A549 (cell line): ENCODE measurements around the gene RAP2A. TPM values are rescaled to one million over a fixed set of nuclear protein-coding genes. Genes with fewer than 3 reads are reported as not detected.

Source experiments
- ATAC-seq, 2 experiments: fragments of 200-7000 bp in 1 of 2; fragments of >200 bp in 1 of 2; cut with Nextera tagmentation in 1 of 2; cut with Tn5 transposase in 1 of 2; 3 replicates each; pipeline versions ENCODE4 v1.8.0 to v1.9.1; 2018 to 2020; ENCODE audit warnings: mild to moderate bottlenecking in 1 of 2, moderate library complexity in 1 of 2
- CTCF ChIA-PET: fragments of 300-600 bp; sonication (Branson Sonifier 250); formaldehyde crosslinking; extraction: SDS; loops from one replicate; lab custom pipeline; 2021; ENCODE audit warnings: antibody characterized with exemption, inconsistent platforms; lab: Yijun Ruan, JAX
- POLR2A ChIA-PET: fragments of 350-600 bp; formaldehyde crosslinking; extraction: SDS; loops from one replicate; lab custom pipeline; 2021; ENCODE audit warnings: antibody characterized with exemption, inconsistent platforms; lab: Yijun Ruan, JAX
- DNase-seq, 2 experiments: peaks; one replicate each; pipeline versions ENCODE4 v3.0.0 to v3.0.0-alpha.2; 2011 to 2016; ENCODE audit warnings: low read depth in 1 of 2, low spot score in 1 of 2
- FAIRE-seq: peaks from 2 replicates; lab custom pipeline; 2011; peaks lifted over from hg19 to GRCh38; lab: Jason Lieb, UNC
- H3K27ac ChIP-seq, 2 experiments: fragments of >200 bp; sonication (Bioruptor Twin); formaldehyde crosslinking; 3 replicates each; pipeline ENCODE4 v1.5.1; 2016 to 2017
- H3K4me1 ChIP-seq: fragments of >200 bp; sonication (Bioruptor Twin); formaldehyde crosslinking; 3 replicates; pipeline ENCODE4 v1.6.1; 2016
- H3K4me2 ChIP-seq: fragments of >200 bp; sonication (Bioruptor Twin); formaldehyde crosslinking; 3 replicates; pipeline ENCODE4 v1.6.1; 2016
- H3K4me3 ChIP-seq: fragments of >200 bp; sonication (Bioruptor Twin); formaldehyde crosslinking; 3 replicates; pipeline ENCODE4 v1.5.1; 2016
- H3K9me3 ChIP-seq: fragments of >200 bp; sonication (Bioruptor Twin); formaldehyde crosslinking; 3 replicates; pipeline ENCODE4 v1.6.1; 2016
- BCL3 ChIP-seq: fragments of >200 bp; sonication (Bioruptor Twin); formaldehyde crosslinking; IDR thresholded peaks from 3 replicates; pipeline ENCODE4 v1.6.1; 2016
- CBX2 ChIP-seq: fragments of 200-600 bp; sonication (generic); IDR thresholded peaks from 2 replicates; pipeline ENCODE4 v1.6.1; 2016; ENCODE audit warnings: low read depth, mild to moderate bottlenecking, borderline replicate concordance
- CBX8 ChIP-seq: fragments of 200-600 bp; sonication (generic); IDR thresholded peaks from 2 replicates; pipeline ENCODE4 v1.6.1; 2016
- CEBPB ChIP-seq, 2 experiments: fragments of >200 bp in 1 of 2; sonication (Bioruptor Twin) in 1 of 2; formaldehyde crosslinking in 1 of 2; IDR thresholded peaks; 2 replicates each; pipeline ENCODE4 v1.6.1; 2012 to 2016
- EP300 ChIP-seq, 2 experiments: fragments of >200 bp; sonication (Bioruptor Twin); formaldehyde crosslinking; IDR thresholded peaks; 2 replicates in 1 of 2; 3 replicates in 1 of 2; pipeline ENCODE4 v1.6.1; 2016 to 2017
- ESRRA ChIP-seq: fragments of 150-350 bp; IDR thresholded peaks from 2 replicates; pipeline ENCODE4 v1.6.1; 2014; ENCODE audit warnings: mild to moderate bottlenecking, low read length, borderline replicate concordance
- FOSL2 ChIP-seq, 2 experiments: fragments of 450-650 bp in 1 of 2; fragments of >200 bp in 1 of 2; sonication (Bioruptor Twin) in 1 of 2; formaldehyde crosslinking; IDR thresholded peaks; 2 replicates each; pipeline versions ENCODE4 v1.5.0 to v1.6.1; 2016 to 2020; ENCODE audit warnings: mild to moderate bottlenecking in 1 of 2, moderate library complexity in 1 of 2
- HES2 ChIP-seq: fragments of >200 bp; sonication (Bioruptor Twin); formaldehyde crosslinking; IDR thresholded peaks from 2 replicates; pipeline ENCODE4 v1.6.1; 2016
- HMGXB4 ChIP-seq: fragments of 250-450 bp; sonication (Bioruptor Pico); IDR thresholded peaks from 2 replicates; pipeline ENCODE4 v1.5.0; 2021; ENCODE audit warnings: mild to moderate bottlenecking, moderate library complexity, borderline replicate concordance
- HOXB13 ChIP-seq: fragments of 250-450 bp; sonication (Bioruptor Pico); IDR thresholded peaks from 2 replicates; pipeline ENCODE4 v1.5.0; 2020; ENCODE audit warnings: low read depth, mild to moderate bottlenecking, moderate library complexity
- MAFK ChIP-seq: fragments of 450-650 bp; IDR thresholded peaks from 2 replicates; pipeline ENCODE4 v1.6.1; 2014; ENCODE audit not compliant: partially characterized antibody
- MYC ChIP-seq: IDR thresholded peaks from 2 replicates; pipeline ENCODE4 v1.6.1; 2012; ENCODE audit warnings: mild to moderate bottlenecking, inconsistent platforms, low read length, improper control_type of control experiment, borderline replicate concordance
- NFE2L2 ChIP-seq: fragments of 150-350 bp; conservative IDR thresholded peaks from 2 replicates; pipeline ENCODE4 v1.6.1; 2014; ENCODE audit warnings: low read length
- NPAS2 ChIP-seq: fragments of 250-450 bp; sonication (Bioruptor Pico); IDR thresholded peaks from 2 replicates; pipeline ENCODE4 v1.8.0; 2022; ENCODE audit warnings: mild to moderate bottlenecking, moderate library complexity, borderline replicate concordance
- PHF8 ChIP-seq: fragments of 200-600 bp; sonication (generic); IDR thresholded peaks from 2 replicates; pipeline ENCODE4 v1.6.1; 2016; ENCODE audit warnings: low read depth, mild to moderate bottlenecking, antibody characterized with exemption, moderate library complexity, borderline replicate concordance
- RAD21 ChIP-seq, 2 experiments: fragments of >200 bp in 1 of 2; sonication (Bioruptor Twin) in 1 of 2; formaldehyde crosslinking in 1 of 2; IDR thresholded peaks in 1 of 2; conservative IDR thresholded peaks in 1 of 2; 2 replicates in 1 of 2; 3 replicates in 1 of 2; pipeline ENCODE4 v1.6.1; 2012 to 2018; ENCODE audit warnings: inconsistent platforms in 1 of 2
- RCOR1 ChIP-seq: fragments of 150-350 bp; IDR thresholded peaks from 2 replicates; pipeline ENCODE4 v1.6.1; 2014; ENCODE audit warnings: antibody characterized with exemption, low read length, low read depth
- RNF2 ChIP-seq: fragments of 200-600 bp; sonication (generic); IDR thresholded peaks from 2 replicates; pipeline ENCODE4 v1.6.1; 2016; ENCODE audit warnings: low read depth, mild to moderate bottlenecking, antibody characterized with exemption, moderate library complexity, borderline replicate concordance
- SREBF2 ChIP-seq: fragments of 450-650 bp; IDR thresholded peaks from 2 replicates; pipeline ENCODE4 v1.6.1; 2014; ENCODE audit warnings: mild to moderate bottlenecking, moderate library complexity
- USF2 ChIP-seq: fragments of 450-650 bp; IDR thresholded peaks from 2 replicates; pipeline ENCODE4 v1.6.1; 2014; ENCODE audit warnings: antibody characterized with exemption
- ZFP36 ChIP-seq: fragments of 450-650 bp; IDR thresholded peaks from 2 replicates; pipeline ENCODE4 v1.6.1; 2014; ENCODE audit warnings: borderline replicate concordance; ENCODE audit not compliant: partially characterized antibody
- WGBS: methylation state at CpG from one replicate; pipeline ENCODE4 v1.1.6; 2017; ENCODE audit errors: missing lambda C conversion rate; 5-methylcytosine and 5-hydroxymethylcytosine counted together
- polyA plus RNA-seq, 4 experiments: library from polyadenylated mRNA; depleted of rRNA in 3 of 4; stranded (reverse); fragments of >200 nt; fragmentation: RNase III in 1 of 4; extraction: RNeasy Plus Mini Kit Qiagen cat#74134 plus additional on column Dnase treatment in 1 of 4; gene quantifications; 2 replicates in 3 of 4; 3 replicates in 1 of 4; pipeline ENCODE4 v1.2.3, GENCODE V29; 2011 to 2017

Gene RAP2A
- polyA plus RNA-seq, 2 of the 4 experiments (the other 2 are of a cell fraction): 8.7 to 10.9 TPM

- Histone ChIP-seq H3K4me1 (no peaks in the 10 kb centered on the region), H3K9me3 (no peaks in the 10 kb centered on the region), H3K4me2 (no peak overlapping the region), H3K27ac (no peak overlapping the region), H3K4me3 (no peak overlapping the region)
- FAIRE-seq (no peak), ATAC-seq (no peak), DNase-seq (no peak)
- WGBS: 93% methylated on average over 7 of the region's 7 CpGs
- POLR2A ChIA-PET: no interaction called here
- CTCF ChIA-PET: no interaction called here
- TF ChIP-seq BCL3 (no peak), HES2 (no peak), RAD21 (conservative IDR thresholded peaks at IDR 0.05 in 1 of 2, IDR thresholded peaks at IDR 0.05 in 1 of 2) (no peak), EP300 (IDR thresholded peaks at IDR 0.05) (no peak), RCOR1 (no peak), CEBPB (IDR thresholded peaks at IDR 0.05) (no peak)
- TF ChIP-seq, all 56 proteins: peak for 0
Observed at GRCh38 chr13:97460004-97460775, 26.2 kb downstream of the RAP2A start.

GRCh38 chr13:97460853-97461252, 26.9 kb downstream of the RAP2A start:
- H3K27ac ChIP-seq: no peak overlapping the region
- no peaks in the 10 kb centered on the region for H3K4me1 ChIP-seq
- no peak overlapping the region for H3K4me2 ChIP-seq
- WGBS: 79% methylated on average over 2 of the region's 2 CpGs
- ChIA-PET CTCF (no interaction called here), POLR2A (no interaction called here)
- TF ChIP-seq ESRRA: no peak
- TF ChIP-seq USF2: no peak
- no peak for TF ChIP-seq RNF2
- no peak for TF ChIP-seq MAFK
- no peak for TF ChIP-seq PHF8
- TF ChIP-seq BCL3: no peak
- TF ChIP-seq FOSL2 (IDR thresholded peaks at IDR 0.05): no peak
- no peak for TF ChIP-seq FOSL2 (CRISPR knock-in tag; IDR thresholded peaks at IDR 0.05)
- TF ChIP-seq HOXB13 (CRISPR knock-in tag): no peak
- no peak for TF ChIP-seq HMGXB4 (CRISPR knock-in tag)
- TF ChIP-seq CBX8: no peak
- no peak for TF ChIP-seq ZFP36
- TF ChIP-seq MYC: no peak
- no peak for TF ChIP-seq SREBF2
- no peak for TF ChIP-seq CBX2
- TF ChIP-seq NPAS2 (CRISPR knock-in tag): no peak
- TF ChIP-seq NFE2L2: no peak
- TF ChIP-seq CEBPB (IDR thresholded peaks at IDR 0.05): no peak
- DNase-seq (no peak), FAIRE-seq (no peak), ATAC-seq (no peak)
- H3K4me3 ChIP-seq: no peak overlapping the region
- no peaks in the 10 kb centered on the region for H3K9me3 ChIP-seq
